ENCODE measurements around the gene ZNF341. TPM values are rescaled to one million over a fixed set of nuclear protein-coding genes. Genes with fewer than 3 reads are reported as not detected.

Gene ZNF341
- total and polyA plus RNA-seq, 9 of the 15 experiments (the other 6 are each of a cell fraction or from before 2014, with no cell fraction given) = 0.08 to 2.6 (median 1.0) TPM

GRCh38 chr20:33689973-33690372 lies 41.8 kb upstream of the ZNF341 start (continued):
- TF ChIP-seq PBX2 (CRISPR knock-in tag; IDR thresholded peaks at IDR 0.05; ENCODE audit: low read depth) (peak; percentile 26; the same call in 1 of the 2 replicates), PBX2 (tag; conservative IDR thresholded peaks at IDR 0.05; ENCODE audit: low read depth) (peak; percentile 55), C11orf30 (IDR thresholded peaks at IDR 0.05; ENCODE audit: low read depth) (0 out of 2 replicates have a peak, but pooled peaks have one; percentile 4), ZNF717 (CRISPR knock-in tag; IDR thresholded peaks at IDR 0.05) (no peak), SRSF7 (optimal IDR thresholded peaks at IDR 0.05; ENCODE audit: low read depth, low read length) (no peak), ZNF586 (CRISPR knock-in tag; conservative IDR thresholded peaks at IDR 0.05) (no peak), TFE3 (CRISPR knock-in tag; IDR thresholded peaks at IDR 0.05) (no peak), E2F6 (IDR thresholded peaks at IDR 0.05; ENCODE audit: borderline replicate concordance in 1 of 2, extremely low read depth in 1 of 2, insufficient read depth in 1 of 2, insufficient read length in 1 of 2, low read depth in 1 of 2, low read length in 1 of 2, poor library complexity in 1 of 2, severe bottlenecking in 1 of 2) (peak in 1 of 2 experiments; percentile 50), ARID1B (IDR thresholded peaks at IDR 0.05) (peak; percentile 96), DMBX1 (CRISPR knock-in tag; IDR thresholded peaks at IDR 0.05; ENCODE audit: borderline replicate concordance) (peak; percentile 66; the same call in 1 of the 2 replicates), EP300 (IDR thresholded peaks at IDR 0.05; ENCODE audit: low read length) (peak; percentile 90), PTBP1 (IDR thresholded peaks at IDR 0.05; ENCODE audit: low read depth, low read length) (no peak), DDX20 (tag; IDR thresholded peaks at IDR 0.05; ENCODE audit: low read depth) (no peak), MAX (CRISPR knock-in tag; IDR thresholded peaks at IDR 0.05) (peak; percentile 55; the same call in 1 of the 2 replicates), PPARD (CRISPR knock-in tag; IDR thresholded peaks at IDR 0.05) (no peak), NFXL1 (CRISPR knock-in tag; IDR thresholded peaks at IDR 0.05) (no peak), RBM34 (IDR thresholded peaks at IDR 0.05; ENCODE audit: borderline replicate concordance, insufficient read depth, low read length) (no peak), CBX3 (IDR thresholded peaks at IDR 0.05; ENCODE audit: borderline replicate concordance in 1 of 2, low read length in 2 of 2) (peak in 1 of 2 experiments; percentile 16; a peak in 1 of 3 replicates), HIVEP1 (CRISPR knock-in tag; IDR thresholded peaks at IDR 0.05) (no peak), SFPQ (IDR thresholded peaks at IDR 0.05; ENCODE audit: low read depth, low read length) (no peak), ETV5 (CRISPR knock-in tag; IDR thresholded peaks at IDR 0.05; ENCODE audit: low read depth) (peak; percentile 76; the same call in 1 of the 2 replicates)

Measured in K562 (cell line).